ENCODE data around the gene DRC3. TPM values are rescaled to one million over a fixed set of nuclear protein-coding genes. Genes with fewer than 3 reads are reported as not detected.

The DRC3 gene
- total RNA-seq, 3 donors from 2014 or later, result 1.0 to 3.3 (median 1.4) TPM

GRCh38 chr17:18020971-18021370 is 48.3 kb downstream of the DRC3 start:
- no peak for DNase-seq
- Histone ChIP-seq H3K4me1 (ENCODE audit: low read depth) (no peaks in the 10 kb centered on the region), H3K9me3 (no peaks in the 10 kb centered on the region), H3K4me3 (no peak overlapping the region), H3K36me3 (ENCODE audit: low read depth) (no peaks in the 10 kb centered on the region)
- ATAC-seq, result no peak
- no peak for TF ChIP-seq CTCF (IDR thresholded peaks at IDR 0.05)
- intact Hi-C loops (cut with DNase I, micrococcal nuclease), result loop anchor here in 1 of 2 donors (10.0 kb wide), 1 partner anchor 136 kb away; no protein-coding TSS in a partner anchor

DNA sequence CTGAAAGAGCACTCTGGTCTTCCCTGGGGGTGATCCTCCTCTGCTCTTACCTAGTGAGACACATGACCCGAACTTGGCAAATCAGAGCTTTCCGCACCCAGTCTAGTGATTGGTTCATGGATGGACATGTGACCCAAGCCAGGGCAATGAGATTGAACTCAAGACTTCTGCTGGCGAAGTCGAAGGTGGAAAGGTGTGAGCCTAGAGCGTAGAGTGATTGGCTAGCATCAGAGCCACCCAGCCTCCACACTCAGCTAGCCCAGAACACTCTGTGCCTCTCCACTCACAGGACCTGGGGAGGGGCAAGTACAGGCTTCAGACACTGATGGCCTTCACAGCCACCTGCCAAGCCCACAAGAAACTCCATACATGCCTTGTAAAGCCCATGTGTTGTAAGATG is 48.7 kb downstream of the DRC3 start:
- no peak for DNase-seq
- TF ChIP-seq CTCF (IDR thresholded peaks at IDR 0.05), result no peak
- no peak for ATAC-seq
- H3K4me1 ChIP-seq (ENCODE audit: low read depth), result no peaks in the 10 kb centered on the region
- H3K36me3 ChIP-seq (ENCODE audit: low read depth), result no peaks in the 10 kb centered on the region
- H3K9me3 ChIP-seq, result no peaks in the 10 kb centered on the region
- intact Hi-C loops (cut with DNase I, micrococcal nuclease), result loop anchor here in 1 of 2 donors (10.0 kb wide), 1 partner anchor 137 kb away; no protein-coding TSS in a partner anchor
- H3K4me3 ChIP-seq, result no peak overlapping the region

GRCh38 chr17:18025241-18025944 is 52.7 kb downstream of the DRC3 start:
- intact Hi-C loops (cut with DNase I, micrococcal nuclease), result loop anchor here in 1 of 2 donors (10.0 kb wide), 1 partner anchor 141 kb away; no protein-coding TSS in a partner anchor

DNA sequence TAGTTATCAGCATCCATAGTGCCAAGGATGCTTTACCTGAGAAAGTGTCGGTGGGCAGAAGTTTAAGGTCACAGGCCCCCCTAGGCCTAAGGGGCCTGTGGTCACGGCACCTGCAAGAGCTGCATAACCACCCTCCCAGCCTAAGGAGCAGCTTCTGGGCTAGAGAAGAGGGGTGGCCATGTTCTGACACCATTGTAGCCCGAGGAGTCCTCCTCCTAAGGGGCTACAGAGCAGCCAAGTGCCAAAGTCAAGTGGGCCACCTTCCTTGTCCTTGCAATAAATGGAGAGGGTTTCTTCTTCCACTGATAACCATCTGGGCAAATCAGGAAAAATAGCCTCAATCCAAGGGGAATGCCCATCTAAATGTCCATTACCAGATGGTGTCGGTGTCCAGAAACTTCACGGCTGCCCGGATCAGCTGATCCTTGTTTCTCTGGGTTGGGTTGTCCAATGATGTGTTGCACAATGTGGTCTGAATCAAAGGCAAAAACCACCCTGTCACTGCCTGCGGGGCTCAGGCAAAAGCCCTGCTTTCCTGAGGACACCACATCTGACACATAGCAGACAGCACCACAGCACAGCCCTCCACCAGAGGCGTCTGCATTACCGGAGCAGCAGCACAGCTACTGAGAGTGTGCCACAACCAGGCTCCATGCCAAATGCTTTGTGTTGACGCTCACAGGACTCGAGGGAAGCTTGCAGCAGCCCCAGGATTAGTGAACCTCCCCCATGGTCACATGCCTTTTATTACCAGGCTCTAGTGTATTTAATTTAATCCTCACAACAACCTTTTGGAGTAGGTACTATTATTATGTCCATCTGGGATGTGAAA is 53.5 kb downstream of the DRC3 start:
- DNase-seq, result no peak
- no peak for TF ChIP-seq CTCF (IDR thresholded peaks at IDR 0.05)
- H3K4me1 ChIP-seq (ENCODE audit: low read depth), result no peaks in the 10 kb centered on the region
- H3K36me3 ChIP-seq (ENCODE audit: low read depth), result no peaks in the 10 kb centered on the region
- intact Hi-C loops (cut with DNase I, micrococcal nuclease), result loop anchor here in 1 of 2 donors (10.0 kb wide), 1 partner anchor 141 kb away; no protein-coding TSS in a partner anchor
- ATAC-seq, result peak; percentile 27
- H3K4me3 ChIP-seq, result no peak overlapping the region
- H3K9me3 ChIP-seq, result no peaks in the 10 kb centered on the region

More at GRCh38 chr17:18025241-18025944, 52.7 kb downstream of the DRC3 start:
- H3K9me3 ChIP-seq, result no peaks in the 10 kb centered on the region
- TF ChIP-seq CTCF (IDR thresholded peaks at IDR 0.05), result no peak
- ATAC-seq (no peak), DNase-seq (no peak)
- H3K4me1 ChIP-seq (ENCODE audit: low read depth), result no peaks in the 10 kb centered on the region
- H3K36me3 ChIP-seq (ENCODE audit: low read depth), result no peaks in the 10 kb centered on the region
- no peak overlapping the region for H3K4me3 ChIP-seq

GRCh38 chr17:18027280-18027679 is 54.6 kb downstream of the DRC3 start:
- ATAC-seq, result no peak
- H3K4me1 ChIP-seq (ENCODE audit: low read depth), result no peaks in the 10 kb centered on the region
- no peak for DNase-seq

More at GRCh38 chr17:18027280-18027679, 54.6 kb downstream of the DRC3 start:
- H3K36me3 ChIP-seq (ENCODE audit: low read depth), result no peaks in the 10 kb centered on the region
- no peaks in the 10 kb centered on the region for H3K9me3 ChIP-seq
- no peak overlapping the region for H3K4me3 ChIP-seq
- intact Hi-C loops (cut with DNase I, micrococcal nuclease), result loop anchor here in 1 of 2 donors (10.0 kb wide), 1 partner anchor 142 kb away; no protein-coding TSS in a partner anchor
- TF ChIP-seq CTCF (IDR thresholded peaks at IDR 0.05), result no peak

All from mucosa of descending colon (tissue), 3 donors.